PFSK-1 (cell line): ENCODE measurements around the gene UMODL1.

Experiments used
- FOXP2 ChIP-seq: optimal IDR thresholded peaks from 2 replicates; pipeline ENCODE3; 2011; ENCODE audit warnings: borderline replicate concordance, control low read depth, inconsistent platforms; ENCODE audit not compliant: insufficient read depth; ENCODE audit errors: extremely low read length, extremely low read depth
- POLR2AphosphoS5 ChIP-seq: IDR thresholded peaks from 2 replicates; pipeline ENCODE4 v1.6.1; 2012; ENCODE audit warnings: low read depth, mild to moderate bottlenecking, control low read depth, low read length, moderate library complexity
- REST ChIP-seq, 2 experiments: IDR thresholded peaks; 2 replicates each; pipeline versions ENCODE4 v1.6.1 to v1.8.0; 2011 to 2012; ENCODE audit warnings: low read depth in 2 of 2, low read length in 2 of 2, control low read depth in 1 of 2, inconsistent platforms in 1 of 2, mild to moderate bottlenecking in 1 of 2, moderate library complexity in 1 of 2; ENCODE audit not compliant: insufficient read depth in 1 of 2
- SIN3A ChIP-seq: IDR thresholded peaks from 2 replicates; pipeline ENCODE4 v1.6.1; 2012; ENCODE audit warnings: mild to moderate bottlenecking, low read length, moderate library complexity, borderline replicate concordance; ENCODE audit not compliant: insufficient read depth
- TAF1 ChIP-seq: IDR thresholded peaks from 2 replicates; pipeline ENCODE4 v1.6.1; 2012; ENCODE audit warnings: low read length, control low read depth, borderline replicate concordance; ENCODE audit not compliant: insufficient read depth

The UMODL1 gene

GRCh38 chr21:42051788-42052187 is 19.3 kb upstream of the UMODL1 start:
- TF ChIP-seq TAF1, result no peak
- TF ChIP-seq REST (IDR thresholded peaks at IDR 0.05; ENCODE audit: insufficient read depth in 1 of 2, low read depth in 2 of 2, low read length in 2 of 2), result no peak
- no peak for TF ChIP-seq SIN3A
- TF ChIP-seq FOXP2, result no peak
- no peak for TF ChIP-seq POLR2AphosphoS5

- TF ChIP-seq TAF1 (no peak), POLR2AphosphoS5 (no peak), SIN3A (no peak), REST (IDR thresholded peaks at IDR 0.05; ENCODE audit: insufficient read depth in 1 of 2, low read depth in 2 of 2, low read length in 2 of 2) (no peak), FOXP2 (no peak)
Observed at GRCh38 chr21:42055425-42055824, 15.7 kb upstream of the UMODL1 start.

- TF ChIP-seq POLR2AphosphoS5 (no peak), TAF1 (no peak)
Observed at GRCh38 chr21:42056468-42056867, 14.6 kb upstream of the UMODL1 start.

- no peak for TF ChIP-seq SIN3A
- TF ChIP-seq POLR2AphosphoS5, result no peak
- TF ChIP-seq REST (IDR thresholded peaks at IDR 0.05; ENCODE audit: insufficient read depth in 1 of 2, low read depth in 2 of 2, low read length in 2 of 2), result no peak
- TF ChIP-seq FOXP2, result no peak
- no peak for TF ChIP-seq TAF1
Observed at GRCh38 chr21:42056996-42057689, 14.0 kb upstream of the UMODL1 start.

- TF ChIP-seq SIN3A (no peak), FOXP2 (no peak), TAF1 (no peak), REST (IDR thresholded peaks at IDR 0.05; ENCODE audit: insufficient read depth in 1 of 2, low read depth in 2 of 2, low read length in 2 of 2) (no peak), POLR2AphosphoS5 (no peak)
Observed at GRCh38 chr21:42057851-42058437, 13.2 kb upstream of the UMODL1 start.
